CD4-positive, alpha-beta T cell treated with Interleukin-4 for 4 hours (primary cell): Measurements from ENCODE around the gene NECTIN3.

Experiments used
- DNase-seq: peaks from one replicate; pipeline ENCODE4 v3.0.0-alpha.2; 2020

NECTIN3 gene

DNA sequence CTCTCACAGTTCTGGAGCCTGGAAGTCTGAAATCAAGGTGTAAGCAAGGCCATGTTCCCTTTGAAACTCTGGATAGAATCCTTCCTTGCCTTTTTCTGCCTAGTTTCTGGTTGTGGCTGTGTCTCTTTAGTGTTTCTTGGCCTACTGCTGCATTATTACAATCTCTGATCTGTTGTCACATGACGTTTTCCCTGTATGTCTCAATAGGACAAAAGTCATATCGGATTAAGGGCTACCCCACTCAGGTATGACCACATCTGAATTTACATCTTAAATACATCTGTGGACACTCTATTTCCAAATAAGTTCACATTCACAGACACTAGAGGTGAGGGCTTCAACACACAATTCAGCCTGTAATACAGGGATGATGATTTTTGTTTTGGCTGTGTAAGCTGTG lies 13.3 kb downstream of the NECTIN3 start:
- no peak for DNase-seq

DNA sequence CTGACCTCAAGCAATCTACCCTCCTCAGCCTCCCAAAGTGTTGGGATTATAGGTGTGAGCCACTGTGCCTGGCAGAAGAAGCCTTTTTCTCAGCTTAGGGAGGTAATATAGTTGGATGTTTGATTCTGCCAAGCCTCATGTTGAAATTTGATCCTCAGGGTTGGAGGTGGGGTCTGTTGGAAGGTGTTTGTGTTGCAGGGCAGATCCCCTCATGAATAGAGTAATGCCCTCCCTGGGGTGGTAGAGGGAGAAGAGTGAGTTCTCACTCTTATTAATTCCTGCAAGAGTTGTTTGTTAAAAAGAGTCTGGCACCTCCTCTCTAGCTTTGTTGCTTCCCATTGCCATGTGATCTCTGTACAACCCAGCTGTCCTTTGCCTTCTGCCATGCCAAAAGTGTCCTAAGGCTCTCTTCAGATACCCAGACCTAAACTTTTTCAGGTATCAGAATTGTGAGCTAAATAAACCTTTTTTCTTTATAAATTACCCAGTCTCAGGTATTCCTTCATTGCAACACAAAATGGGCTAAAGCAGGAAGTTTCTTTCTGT lies 16.4 kb downstream of the NECTIN3 start:
- no peak for DNase-seq

DNA sequence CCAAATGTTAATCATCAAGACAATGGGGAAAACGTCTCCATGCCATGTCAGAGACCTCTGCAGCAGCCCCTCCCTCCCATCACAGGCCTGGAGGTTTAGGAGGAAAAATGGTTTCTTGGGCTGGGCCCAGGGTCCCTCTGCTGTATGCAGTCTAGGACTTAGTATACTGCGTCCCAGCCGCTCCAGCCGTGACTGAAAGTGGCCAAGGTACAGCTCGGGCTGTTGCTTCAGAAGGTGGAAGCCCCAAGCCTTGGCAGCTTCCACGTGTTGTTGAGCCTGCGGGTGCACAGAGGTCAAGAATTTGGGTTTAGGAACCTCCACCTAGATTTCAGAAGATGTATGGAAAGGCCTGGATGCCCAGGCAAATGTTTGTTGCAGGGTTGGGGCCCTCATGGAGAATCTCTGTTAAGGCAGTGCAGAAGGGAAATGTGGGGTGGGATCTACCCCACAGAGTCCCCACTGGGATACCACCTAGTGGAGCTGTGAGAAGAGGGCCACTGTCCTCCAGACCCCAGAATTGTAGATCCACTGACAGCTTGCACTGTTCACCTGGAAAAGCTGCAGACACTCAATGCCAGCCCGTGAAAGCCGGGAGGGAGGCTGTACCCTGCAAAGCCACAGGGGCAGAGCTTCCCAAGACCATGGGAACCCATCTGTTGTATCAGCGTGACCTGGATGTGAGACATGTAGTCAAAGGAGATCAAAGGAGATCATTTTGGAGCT lies 25.0 kb downstream of the NECTIN3 start:
- DNase-seq: no peak

DNA sequence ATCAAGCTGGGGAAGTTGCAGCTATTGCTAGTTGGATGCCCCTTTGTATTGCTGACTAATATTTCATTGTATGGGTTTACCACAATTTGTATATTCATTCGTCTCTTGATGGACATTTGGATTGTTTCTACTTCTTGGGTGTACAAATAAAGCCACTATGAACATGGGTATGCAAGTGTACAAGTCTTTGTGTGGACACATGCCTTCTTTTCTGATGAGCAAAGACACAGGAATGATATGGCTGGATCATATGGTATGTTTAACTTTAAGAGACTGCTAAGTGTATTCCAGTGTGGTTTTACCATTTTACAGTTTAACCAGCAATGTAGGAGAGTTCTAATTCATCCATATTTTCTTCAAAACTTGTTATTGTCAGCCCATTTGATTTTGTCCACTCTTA lies 32.2 kb downstream of the NECTIN3 start:
- no peak for DNase-seq

DNA sequence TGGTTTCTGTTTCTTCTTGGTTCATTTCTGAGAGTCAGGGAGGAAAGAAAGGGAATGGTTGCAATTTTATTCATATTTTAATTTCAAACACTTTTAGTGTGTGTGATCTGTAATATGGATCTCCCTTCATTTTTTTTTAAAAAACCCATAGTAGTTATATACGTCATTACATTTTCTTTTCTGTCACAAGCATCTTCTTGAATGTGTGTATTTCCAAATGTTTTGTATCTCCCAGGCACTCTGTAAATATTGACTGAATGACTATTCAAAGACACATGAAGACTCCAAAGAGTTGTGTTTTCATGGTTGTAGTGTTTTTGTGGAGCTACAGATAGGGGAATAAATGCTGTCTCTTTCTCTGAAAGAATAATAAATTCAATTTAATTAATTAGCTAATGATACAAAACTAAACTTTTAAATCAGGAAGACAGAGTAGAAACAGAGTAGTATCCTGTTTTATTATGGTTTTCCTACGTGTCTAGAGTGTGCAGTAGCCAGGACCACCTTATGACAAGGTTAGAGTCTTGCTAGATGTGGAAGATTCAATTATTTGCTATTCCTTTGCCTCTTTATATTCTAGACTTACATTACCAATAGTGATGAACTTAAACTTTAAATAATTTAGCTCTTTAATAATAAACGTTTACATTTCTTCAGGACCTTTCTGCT lies 35.5 kb downstream of the NECTIN3 start:
- no peak for DNase-seq

DNA sequence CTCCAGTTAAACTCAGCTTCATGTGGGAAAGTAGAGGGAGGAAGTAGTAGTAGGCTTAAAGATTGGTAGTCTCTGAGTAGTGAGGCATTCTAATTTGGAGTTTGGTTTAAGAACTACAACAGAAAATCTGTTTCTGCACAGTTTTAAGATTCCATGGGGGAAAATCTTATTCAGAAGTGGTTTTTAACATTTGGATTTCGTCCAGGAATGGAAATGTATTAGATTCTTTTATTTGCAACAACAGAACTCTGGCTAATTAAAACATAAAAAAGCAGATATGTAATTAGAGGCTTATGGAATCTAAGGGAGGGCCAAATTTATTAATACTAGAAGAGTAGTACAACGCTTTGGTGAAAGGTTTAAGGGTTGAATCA lies 36.0 kb downstream of the NECTIN3 start:
- DNase-seq: no peak

DNA sequence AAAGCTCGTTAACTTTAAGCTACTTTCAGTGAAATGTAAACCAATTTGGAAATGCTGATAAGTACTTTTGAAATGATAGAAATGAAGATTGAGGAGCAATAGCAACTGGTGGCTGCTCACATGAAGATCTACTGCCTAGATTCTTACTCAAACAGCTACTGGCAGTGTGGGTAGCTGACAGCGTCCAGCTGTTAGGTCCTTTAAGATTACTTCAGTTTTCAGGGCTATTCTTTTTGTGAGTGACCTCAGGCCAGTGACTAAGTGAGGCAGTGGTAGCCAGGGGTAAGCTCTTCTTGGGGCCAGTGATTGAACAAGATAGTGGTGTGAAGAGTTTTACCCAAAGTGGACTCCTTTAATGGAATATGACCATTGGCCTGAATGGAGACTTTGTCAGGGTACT lies 41.3 kb downstream of the NECTIN3 start:
- no peak for DNase-seq

DNA sequence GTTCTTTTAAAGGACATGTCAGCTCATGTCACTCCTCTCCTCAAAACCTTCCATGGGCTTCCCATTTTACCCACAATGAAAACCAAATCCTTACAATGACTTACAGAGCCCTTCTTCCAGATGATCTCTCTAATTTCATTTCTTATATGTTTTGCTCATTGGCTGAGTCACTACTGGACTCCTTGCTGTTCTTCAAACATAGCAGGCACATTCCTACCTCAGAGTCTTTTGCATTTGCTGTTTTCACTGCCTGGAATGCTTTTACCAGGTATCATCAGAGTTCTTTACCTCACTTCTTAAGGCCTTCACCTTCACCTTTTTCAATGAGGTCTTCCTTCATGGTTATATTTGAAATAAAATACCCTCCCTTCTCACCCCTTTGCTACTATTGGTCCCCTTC lies 57.3 kb downstream of the NECTIN3 start:
- no peak for DNase-seq

DNA sequence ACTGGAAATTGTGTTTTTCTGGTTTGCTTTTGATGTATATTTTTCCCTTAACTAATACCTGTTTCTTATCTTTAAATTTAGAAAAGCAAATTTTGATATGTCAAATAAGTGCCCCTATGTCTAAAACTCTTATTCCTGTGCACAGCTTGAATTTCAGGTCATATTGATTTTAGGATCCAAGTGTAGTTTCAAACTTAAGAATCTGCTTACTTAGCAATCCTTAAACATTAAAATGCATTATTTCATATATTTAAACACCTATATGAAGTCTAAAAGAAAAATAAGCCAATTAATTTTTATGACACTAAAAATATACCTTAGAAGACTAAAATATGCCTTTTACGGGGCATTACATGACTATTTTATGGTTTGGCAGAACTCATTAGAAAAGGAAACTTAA lies 59.2 kb downstream of the NECTIN3 start:
- DNase-seq: no peak

DNA sequence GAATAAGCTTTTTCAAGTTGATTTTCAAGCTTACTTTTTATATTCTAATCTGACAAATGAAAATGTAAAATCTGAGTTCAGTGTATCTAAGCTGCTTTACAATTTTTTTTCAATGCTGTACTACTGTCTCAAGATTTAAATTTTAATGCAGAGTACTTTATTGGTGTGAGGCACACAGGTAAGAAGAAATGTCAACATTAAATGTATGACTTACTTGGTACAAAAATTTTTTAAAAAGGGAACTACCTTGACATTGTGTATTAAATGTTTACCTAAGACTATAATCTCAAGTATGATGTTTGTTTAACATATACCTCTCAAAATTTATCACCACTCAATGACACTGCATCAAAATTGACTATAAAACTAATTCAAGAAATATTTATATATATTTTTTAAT lies 62.7 kb downstream of the NECTIN3 start:
- no peak for DNase-seq

DNA sequence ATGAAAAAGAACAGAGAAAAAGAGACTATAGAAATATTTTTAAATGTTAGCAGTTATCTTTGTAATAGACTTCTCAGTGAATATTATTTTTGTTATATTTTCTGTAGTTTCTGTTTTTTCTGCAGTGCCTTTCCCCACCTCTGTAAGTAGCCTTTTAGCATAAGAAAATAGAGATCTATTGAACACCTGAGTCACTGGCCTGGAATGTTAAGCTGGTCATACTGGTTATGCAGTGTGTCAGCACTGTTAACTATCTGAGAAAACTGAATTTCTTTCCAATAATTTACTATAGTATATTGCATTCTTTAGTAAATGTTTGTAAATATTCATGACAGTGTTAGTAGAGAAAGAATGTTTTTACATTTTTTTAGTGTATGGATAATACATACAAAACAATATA lies 79.8 kb downstream of the NECTIN3 start:
- no peak for DNase-seq

DNA sequence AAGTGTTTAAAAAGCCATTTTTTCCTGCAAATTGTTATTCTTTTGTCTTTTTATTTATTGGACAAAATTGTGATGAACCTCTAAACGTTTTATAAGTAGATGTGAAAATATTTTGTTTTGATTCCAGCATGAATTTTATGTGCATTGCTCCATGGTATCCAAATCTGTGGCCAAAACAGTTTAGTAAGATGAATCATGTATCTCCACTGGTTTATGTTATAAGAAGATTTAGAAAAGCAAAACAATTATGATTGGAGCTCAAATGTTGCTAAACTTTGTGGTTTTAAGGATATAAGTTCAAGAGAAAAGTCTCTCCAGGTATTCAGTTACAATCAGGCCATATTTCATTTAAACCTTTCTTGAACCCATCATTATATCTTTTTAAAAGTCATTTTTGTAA lies 80.9 kb downstream of the NECTIN3 start:
- DNase-seq: no peak

DNA sequence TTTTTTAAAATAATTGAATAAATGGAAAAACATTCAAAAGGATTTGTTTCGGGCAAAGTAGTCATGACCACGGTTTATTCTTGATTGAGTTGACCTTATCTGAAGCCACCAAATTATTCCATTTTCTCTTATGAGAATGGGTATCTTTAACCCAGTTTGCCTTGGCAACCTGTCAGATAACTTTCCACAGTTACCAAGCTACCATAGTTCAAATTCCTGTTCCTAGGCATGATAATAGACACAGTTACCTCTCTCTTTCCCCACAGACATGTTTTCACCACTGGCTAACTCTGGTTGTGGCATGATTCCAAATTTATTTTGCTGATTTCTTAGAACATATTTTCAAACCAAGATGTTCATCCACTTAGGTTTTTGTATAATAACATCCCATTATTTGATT lies 84.9 kb downstream of the NECTIN3 start:
- DNase-seq: no peak

DNA sequence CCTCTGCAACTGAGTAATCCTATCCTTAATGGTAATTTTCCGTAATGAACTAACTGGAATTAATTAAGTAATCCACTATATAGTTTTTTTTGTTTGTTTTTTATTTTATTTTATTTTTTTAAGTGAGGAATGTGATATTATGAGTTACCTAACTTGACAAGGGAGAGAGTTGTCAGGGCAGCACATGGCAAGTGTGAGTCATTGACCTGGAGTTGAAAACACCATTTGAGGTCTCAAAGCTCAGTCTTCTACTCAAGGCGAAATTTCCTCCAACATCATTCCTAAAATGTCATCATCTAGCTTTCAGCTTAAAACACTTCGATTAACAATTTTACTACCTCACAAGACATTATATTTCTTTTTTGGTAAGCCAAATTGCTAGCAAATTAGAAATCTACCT lies 87.8 kb downstream of the NECTIN3 start:
- DNase-seq: no peak

DNA sequence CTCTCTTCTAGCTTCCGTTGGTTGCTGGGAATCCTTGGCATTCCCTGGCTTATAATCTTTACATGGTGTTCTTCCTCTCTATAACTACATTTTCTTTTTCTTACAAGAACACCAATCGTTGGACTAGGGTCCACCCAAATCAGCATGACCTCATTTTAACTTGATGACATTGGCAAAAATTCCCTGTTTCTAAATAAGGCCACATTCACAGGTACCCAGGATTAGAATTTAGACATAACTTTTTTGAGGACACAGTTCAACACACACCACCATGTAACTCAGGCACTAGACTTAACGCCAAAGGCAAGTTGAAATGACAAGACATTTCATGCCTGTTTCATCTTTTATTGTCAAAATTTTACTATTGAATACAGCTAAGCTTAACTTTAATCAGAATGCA lies 93.0 kb downstream of the NECTIN3 start:
- DNase-seq: no peak

DNA sequence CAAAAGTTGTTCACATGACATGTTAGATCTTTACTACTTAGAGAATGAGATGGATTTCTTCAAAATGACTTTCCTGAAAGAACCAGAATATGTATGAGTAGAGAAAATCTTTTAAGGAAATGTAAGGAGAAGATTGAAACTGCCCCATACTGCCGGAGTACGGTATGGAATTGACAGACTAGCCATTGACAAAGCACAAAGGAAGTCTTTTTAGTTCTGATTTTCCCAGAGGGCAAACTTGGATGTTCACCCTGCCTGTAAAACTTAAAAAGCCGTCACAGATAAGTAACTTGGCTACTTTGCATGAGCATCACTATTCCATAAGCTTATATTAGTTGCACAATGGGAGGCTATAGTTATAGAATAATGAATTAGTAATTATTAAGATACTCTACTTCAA lies 93.8 kb downstream of the NECTIN3 start:
- no peak for DNase-seq

DNA sequence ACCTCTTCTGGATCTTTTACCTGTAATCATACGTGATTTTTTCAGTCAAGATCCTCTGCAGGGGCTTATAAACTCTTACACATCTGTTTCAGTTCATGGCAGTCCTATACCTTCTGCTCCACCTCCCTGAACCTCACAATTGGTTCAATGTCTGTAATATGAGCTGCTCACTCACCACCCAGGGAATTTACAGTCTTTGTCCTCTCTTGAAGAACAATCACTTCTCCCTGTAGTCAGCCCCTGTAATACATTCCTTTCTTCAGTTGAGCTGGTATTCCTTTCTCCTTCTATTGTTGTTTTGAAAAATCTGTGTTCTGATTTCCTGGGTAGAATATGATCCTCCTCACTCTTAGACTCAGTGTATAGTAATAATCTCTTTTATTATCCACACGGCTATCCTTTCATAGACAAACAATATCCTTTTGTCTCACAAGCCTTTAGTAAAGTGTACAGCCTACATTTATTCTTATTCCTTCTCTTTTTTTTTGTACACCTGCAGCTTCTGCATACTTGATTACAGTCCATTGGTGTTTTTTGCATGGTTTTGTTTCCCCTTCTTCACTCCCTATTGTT lies 101.8 kb downstream of the NECTIN3 start:
- DNase-seq: no peak

DNA sequence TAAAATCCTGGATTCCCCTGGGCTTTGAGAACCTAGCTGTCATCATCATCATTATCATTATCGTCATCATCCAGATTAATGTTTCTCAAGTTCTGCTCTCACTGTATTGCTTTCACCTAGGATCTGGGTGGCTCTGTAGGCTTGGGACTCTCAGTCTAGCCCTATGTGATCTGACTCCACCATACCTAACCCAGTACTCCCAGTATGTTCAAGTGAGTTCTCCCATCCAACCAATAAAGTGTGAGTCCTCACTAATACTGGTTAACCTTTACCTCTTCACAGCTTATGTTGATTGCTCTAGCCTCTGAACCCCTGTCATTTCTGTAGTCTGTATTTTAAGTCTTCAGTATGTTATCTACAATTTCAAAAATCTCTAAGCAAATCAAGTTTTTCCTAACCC lies 102.3 kb downstream of the NECTIN3 start:
- DNase-seq: no peak

DNA sequence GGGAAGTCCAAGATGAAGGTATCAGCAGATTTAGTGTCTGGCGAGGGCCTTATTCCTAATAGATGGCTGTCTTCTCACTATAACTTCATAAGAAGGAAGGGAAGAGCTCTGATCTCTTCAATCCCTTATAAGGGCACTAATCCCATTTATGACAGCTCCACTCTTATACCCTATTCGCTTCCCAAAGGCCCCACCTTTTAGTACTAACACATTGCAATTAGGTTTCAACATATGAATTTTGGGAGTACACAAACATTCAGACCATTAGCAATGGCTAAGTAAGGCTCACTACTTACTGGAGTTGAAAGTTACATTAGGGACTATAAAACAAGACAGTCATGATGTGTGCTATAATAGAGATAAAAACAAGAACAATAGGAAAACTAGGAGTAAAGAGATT lies 118.9 kb downstream of the NECTIN3 start:
- DNase-seq: no peak

DNA sequence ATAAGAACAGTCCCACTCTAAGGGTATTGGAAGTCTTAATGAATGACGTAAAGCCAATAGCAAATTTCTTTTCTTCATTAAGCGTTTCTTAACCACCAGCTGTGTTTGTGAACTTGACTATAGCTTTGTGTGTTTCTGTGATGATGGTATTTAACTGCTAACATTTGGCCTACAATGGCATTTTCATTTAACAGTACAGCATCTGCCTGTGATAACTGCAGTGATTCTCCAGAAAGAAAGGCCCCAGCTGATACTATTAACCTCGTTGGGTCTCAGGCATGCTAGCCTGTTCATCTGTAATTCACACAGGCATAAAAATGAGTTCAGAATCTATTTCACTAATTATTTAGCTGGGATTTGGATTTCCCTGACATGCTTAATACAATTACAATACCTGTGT lies 121.9 kb downstream of the NECTIN3 start:
- no peak for DNase-seq

DNA sequence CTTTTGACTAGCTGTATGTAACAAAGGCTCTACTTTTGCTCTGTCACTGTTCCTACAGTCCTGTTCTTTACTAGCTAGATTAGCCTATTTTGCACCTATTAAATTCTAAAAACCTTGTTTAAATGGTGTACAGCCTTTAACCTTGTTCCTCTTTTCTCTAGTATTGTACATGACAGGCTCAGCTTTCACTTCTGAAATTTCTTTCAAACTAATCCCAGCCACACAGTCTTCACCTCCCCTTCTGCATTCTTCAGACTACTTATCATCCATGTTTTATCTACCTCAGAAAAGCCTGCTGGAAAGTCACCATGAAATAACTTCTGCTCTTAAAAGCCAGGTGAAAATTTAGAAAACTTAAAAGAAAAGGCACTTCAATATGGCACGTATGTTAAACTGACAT lies 122.4 kb downstream of the NECTIN3 start:
- no peak for DNase-seq

DNA sequence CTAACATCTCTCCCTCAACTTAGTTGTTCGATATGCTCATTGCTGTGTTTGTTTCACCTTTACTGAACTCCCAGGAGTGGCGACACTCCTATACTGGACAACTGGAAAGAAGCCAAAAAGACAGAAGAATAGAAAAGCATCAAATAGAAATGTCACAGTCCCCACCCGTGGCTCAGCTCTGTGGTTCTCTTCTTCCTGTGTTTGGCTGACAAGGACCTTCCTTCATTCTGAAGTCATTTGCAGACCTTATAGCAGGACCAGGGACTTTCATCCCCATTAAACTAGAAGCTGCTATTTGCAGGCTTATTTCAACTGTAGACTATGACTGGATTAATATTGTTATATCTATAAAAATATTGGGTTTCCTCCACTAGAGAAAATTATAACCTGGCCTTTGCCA lies 125.9 kb downstream of the NECTIN3 start:
- DNase-seq: no peak

DNA sequence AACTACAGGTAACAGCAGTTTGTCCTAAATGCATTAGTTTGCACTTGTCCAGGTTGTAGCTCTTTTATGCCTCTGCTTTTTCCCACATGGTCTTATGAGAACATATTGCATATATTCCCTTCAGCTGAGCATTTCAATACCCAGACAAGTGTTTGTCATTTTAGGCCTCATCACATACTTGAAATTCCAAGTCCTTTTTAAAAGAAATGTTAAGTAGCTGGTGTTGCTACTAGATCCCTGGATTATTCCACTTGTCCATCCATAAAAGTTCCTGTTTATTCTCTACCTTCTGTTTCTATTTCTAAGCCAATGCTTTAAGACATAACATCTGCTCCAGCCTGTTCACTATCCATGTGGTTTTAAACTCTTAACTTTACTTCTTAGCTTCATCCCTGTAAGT lies 128.4 kb downstream of the NECTIN3 start:
- DNase-seq: no peak

DNA sequence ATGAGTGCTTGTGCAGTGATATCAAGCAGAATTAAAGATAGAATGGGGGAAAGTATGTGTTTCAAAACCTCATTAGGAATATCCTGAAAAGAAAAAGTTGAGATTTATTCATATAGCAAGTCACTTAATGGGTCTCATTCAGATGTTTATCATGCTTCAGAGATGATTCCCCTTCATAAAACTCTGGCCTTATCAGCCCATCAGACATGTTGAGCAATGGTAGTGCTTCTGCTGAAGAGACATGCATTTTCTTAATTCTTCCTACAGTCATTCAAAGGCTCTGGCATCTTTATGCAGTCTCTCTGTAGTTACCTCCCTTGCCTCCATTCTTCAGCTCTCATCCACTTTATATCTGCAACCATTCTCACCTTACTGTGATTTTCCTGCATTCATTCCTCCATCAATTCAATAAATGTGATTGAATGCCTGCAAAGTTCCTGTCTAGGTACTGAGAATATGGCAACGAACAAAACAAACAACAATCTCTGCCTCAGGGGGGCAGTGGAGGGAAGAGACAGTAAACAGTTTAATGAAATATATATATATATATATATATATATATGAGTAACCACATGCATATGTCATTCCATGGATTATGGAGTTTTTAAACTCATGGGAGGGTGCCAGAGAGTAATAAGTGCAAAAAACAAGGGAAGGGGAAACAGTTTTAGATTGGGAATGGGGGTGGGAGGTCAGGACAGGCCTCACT lies 138.5 kb downstream of the NECTIN3 start:
- DNase-seq: peak; percentile 2
